Loucy (cell line): ENCODE measurements around the gene MFGE8.

ENCODE experiments used
- EZH2phosphoT487 ChIP-seq: fragments of 200-600 bp; IDR thresholded peaks from 2 replicates; pipeline ENCODE4 v1.6.1; 2018; ENCODE audit warnings: antibody characterized with exemption, mild to moderate bottlenecking, moderate library complexity, borderline replicate concordance
- TF ChIP-seq, protein P1 (sequence below): fragments of 200-600 bp; sonication (generic); conservative IDR thresholded peaks from 2 replicates; pipeline ENCODE4 v1.5.1; 2014; ENCODE audit warnings: mild to moderate bottlenecking, antibody characterized with exemption, low read length

DNA sequence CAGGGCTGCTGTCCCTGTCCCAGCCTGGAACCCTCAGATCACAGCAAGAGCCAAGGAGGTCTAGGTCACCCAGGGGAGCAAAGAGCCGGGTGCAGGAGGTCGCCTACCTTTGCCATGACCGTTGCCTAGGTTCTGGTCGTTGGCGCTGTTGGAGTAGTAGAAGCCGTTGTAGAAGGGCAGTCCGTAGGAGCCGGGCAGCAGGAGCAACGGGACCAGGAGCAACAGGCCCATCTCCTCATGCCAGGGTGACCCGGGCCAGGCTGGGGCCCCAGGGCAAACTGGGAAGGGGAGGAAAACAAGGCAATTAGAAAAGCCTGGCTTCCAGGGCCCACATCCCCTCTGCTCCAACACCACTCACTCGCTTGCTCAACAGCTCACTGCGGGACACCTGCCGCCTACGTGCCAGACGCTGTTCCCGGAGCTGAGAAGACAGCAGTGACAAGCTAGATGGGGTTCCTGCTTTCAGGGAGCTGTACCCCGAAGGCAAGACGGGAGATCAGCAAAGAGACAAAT lies 26.1 kb downstream of the MFGE8 start:
- TF ChIP-seq, protein P1, sequence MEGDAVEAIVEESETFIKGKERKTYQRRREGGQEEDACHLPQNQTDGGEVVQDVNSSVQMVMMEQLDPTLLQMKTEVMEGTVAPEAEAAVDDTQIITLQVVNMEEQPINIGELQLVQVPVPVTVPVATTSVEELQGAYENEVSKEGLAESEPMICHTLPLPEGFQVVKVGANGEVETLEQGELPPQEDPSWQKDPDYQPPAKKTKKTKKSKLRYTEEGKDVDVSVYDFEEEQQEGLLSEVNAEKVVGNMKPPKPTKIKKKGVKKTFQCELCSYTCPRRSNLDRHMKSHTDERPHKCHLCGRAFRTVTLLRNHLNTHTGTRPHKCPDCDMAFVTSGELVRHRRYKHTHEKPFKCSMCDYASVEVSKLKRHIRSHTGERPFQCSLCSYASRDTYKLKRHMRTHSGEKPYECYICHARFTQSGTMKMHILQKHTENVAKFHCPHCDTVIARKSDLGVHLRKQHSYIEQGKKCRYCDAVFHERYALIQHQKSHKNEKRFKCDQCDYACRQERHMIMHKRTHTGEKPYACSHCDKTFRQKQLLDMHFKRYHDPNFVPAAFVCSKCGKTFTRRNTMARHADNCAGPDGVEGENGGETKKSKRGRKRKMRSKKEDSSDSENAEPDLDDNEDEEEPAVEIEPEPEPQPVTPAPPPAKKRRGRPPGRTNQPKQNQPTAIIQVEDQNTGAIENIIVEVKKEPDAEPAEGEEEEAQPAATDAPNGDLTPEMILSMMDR = no peak
- no peak for TF ChIP-seq EZH2phosphoT487
